HUES48 (cell line): ENCODE results near the gene ZNF680.
"Not testable (repeated sequence)": the region's sequence is repeated elsewhere in the genome, so short reads cannot be mapped to it uniquely, and the experiment has no call there.

Source experiments
- H3K27ac ChIP-seq: one replicate; pipeline ENCODE4 v1.7.0; 2013; ENCODE audit warnings: low read depth, low read length, inconsistent platforms
- H3K27me3 ChIP-seq: 2 replicates; pipeline ENCODE4 v1.6.1; 2013; ENCODE audit warnings: mild to moderate bottlenecking, low read length; ENCODE audit not compliant: control insufficient read depth, insufficient read depth
- H3K36me3 ChIP-seq: 2 replicates; pipeline ENCODE4 v1.6.1; 2013; ENCODE audit warnings: low read length; ENCODE audit not compliant: control insufficient read depth, insufficient read depth
- H3K4me1 ChIP-seq: 2 replicates; pipeline ENCODE4 v1.6.1; 2013; ENCODE audit warnings: mild to moderate bottlenecking, low read length; ENCODE audit not compliant: control insufficient read depth, insufficient read depth
- H3K4me3 ChIP-seq: 2 replicates; pipeline ENCODE4 v1.5.1; 2013; ENCODE audit warnings: mild to moderate bottlenecking, low read depth, low read length
- H3K9ac ChIP-seq: 2 replicates; pipeline ENCODE4 v1.6.1; 2013; ENCODE audit warnings: mild to moderate bottlenecking, low read depth, low read length, moderate library complexity
- H3K9me3 ChIP-seq: 2 replicates; pipeline ENCODE4 v1.6.1; 2013; ENCODE audit warnings: low read length; ENCODE audit not compliant: control insufficient read depth, insufficient read depth

The ZNF680 gene

GRCh38 chr7:64581926-64582894 lies 19.3 kb upstream of the ZNF680 start:
- Histone ChIP-seq H3K36me3 (peaks cover 18% of the 10 kb centered on the region), H3K27ac (no peak overlapping the region), H3K9ac (no peak overlapping the region), H3K27me3 (no peaks in the 10 kb centered on the region), H3K4me3 (no peak overlapping the region), H3K9me3 (peaks cover 30% of the 10 kb centered on the region), H3K4me1 (no peaks in the 10 kb centered on the region)

- no peak overlapping the region for H3K27ac ChIP-seq
- peaks cover 18% of the 10 kb centered on the region for H3K36me3 ChIP-seq
- H3K9me3 ChIP-seq = peaks cover 25% of the 10 kb centered on the region
- no peaks in the 10 kb centered on the region for H3K4me1 ChIP-seq
- no peak overlapping the region for H3K9ac ChIP-seq
- H3K4me3 ChIP-seq = no peak overlapping the region
- no peaks in the 10 kb centered on the region for H3K27me3 ChIP-seq
These were observed 18.5 kb upstream of the ZNF680 start for GRCh38 chr7:64581391-64581790.

GRCh38 chr7:64574540-64575099 lies 11.7 kb upstream of the ZNF680 start:
- Histone ChIP-seq H3K9me3 (peaks cover 31% of the 10 kb centered on the region), H3K27me3 (peaks cover 6% of the 10 kb centered on the region), H3K4me3 (peak overlapping the region; percentile 76), H3K4me1 (no peaks in the 10 kb centered on the region), H3K36me3 (peaks cover 8% of the 10 kb centered on the region), H3K27ac (no peak overlapping the region), H3K9ac (peak overlapping the region; percentile 92)

GRCh38 chr7:64570284-64570605 lies 7.4 kb upstream of the ZNF680 start:
- H3K4me3 ChIP-seq = peak overlapping the region; percentile 55
- H3K27ac ChIP-seq, H3K4me1 ChIP-seq, H3K36me3 ChIP-seq, H3K9ac ChIP-seq: not testable (repeated sequence)
- H3K27me3 ChIP-seq = peaks cover 11% of the 10 kb centered on the region
- peaks cover 29% of the 10 kb centered on the region for H3K9me3 ChIP-seq

- Histone ChIP-seq H3K9me3 (peaks cover 25% of the 10 kb centered on the region), H3K27me3 (peaks cover 11% of the 10 kb centered on the region), H3K4me3 (peak overlapping the region; percentile 55)
- not testable (repeated sequence) for H3K4me1 ChIP-seq, H3K27ac ChIP-seq, H3K36me3 ChIP-seq, H3K9ac ChIP-seq
These were observed 6.8 kb upstream of the ZNF680 start for GRCh38 chr7:64569372-64570283.

- Histone ChIP-seq H3K9me3 (peaks cover under 1% of the 10 kb centered on the region; the same call in 1 of the 2 replicates), H3K4me3 (peak overlapping the region; percentile 99), H3K9ac (peak overlapping the region; percentile 98), H3K27ac (peak overlapping the region; percentile 98), H3K4me1 (0 out of 2 replicates have a peak, but pooled peaks cover 3% of the 10 kb centered on the region), H3K36me3 (peaks cover 6% of the 10 kb centered on the region; the same call in 1 of the 2 replicates), H3K27me3 (no peaks in the 10 kb centered on the region)
These were observed 630 bp downstream of the ZNF680 start for GRCh38 chr7:64562256-64562625.

- 0 out of 2 replicates have a peak, but pooled peaks cover 3% of the 10 kb centered on the region for H3K4me1 ChIP-seq
- peaks cover 6% of the 10 kb centered on the region; the same call in 1 of the 2 replicates for H3K36me3 ChIP-seq
- no peak overlapping the region for H3K27ac ChIP-seq
- H3K27me3 ChIP-seq = no peaks in the 10 kb centered on the region
- peaks cover 15% of the 10 kb centered on the region for H3K9me3 ChIP-seq
- H3K9ac ChIP-seq = no peak overlapping the region
- H3K4me3 ChIP-seq = no peak overlapping the region
These were observed 3.7 kb downstream of the ZNF680 start for GRCh38 chr7:64559206-64559605.

GRCh38 chr7:64558781-64559180 lies 4.1 kb downstream of the ZNF680 start:
- no peak overlapping the region for H3K9ac ChIP-seq
- no peak overlapping the region for H3K27ac ChIP-seq
- peaks cover 6% of the 10 kb centered on the region; the same call in 1 of the 2 replicates for H3K36me3 ChIP-seq
- no peaks in the 10 kb centered on the region for H3K27me3 ChIP-seq
- peaks cover 15% of the 10 kb centered on the region for H3K9me3 ChIP-seq
- 0 out of 2 replicates have a peak, but pooled peaks cover 3% of the 10 kb centered on the region for H3K4me1 ChIP-seq
- H3K4me3 ChIP-seq = no peak overlapping the region

GRCh38 chr7:64558323-64558705 lies 4.6 kb downstream of the ZNF680 start:
- no peak overlapping the region for H3K4me3 ChIP-seq
- H3K9ac ChIP-seq = no peak overlapping the region
- H3K9me3 ChIP-seq = peaks cover 17% of the 10 kb centered on the region
- H3K27me3 ChIP-seq = no peaks in the 10 kb centered on the region
- H3K4me1 ChIP-seq = no peaks in the 10 kb centered on the region
- H3K36me3 ChIP-seq = peaks cover 6% of the 10 kb centered on the region; the same call in 1 of the 2 replicates
- H3K27ac ChIP-seq = no peak overlapping the region

- peaks cover 6% of the 10 kb centered on the region; the same call in 1 of the 2 replicates for H3K36me3 ChIP-seq
- H3K9ac ChIP-seq = no peak overlapping the region
- no peak overlapping the region for H3K27ac ChIP-seq
- H3K27me3 ChIP-seq = no peaks in the 10 kb centered on the region
- H3K4me3 ChIP-seq = no peak overlapping the region
- no peaks in the 10 kb centered on the region for H3K4me1 ChIP-seq
- peaks cover 21% of the 10 kb centered on the region for H3K9me3 ChIP-seq
These were observed 5.1 kb downstream of the ZNF680 start for GRCh38 chr7:64557601-64558322.
